NOMO-1 (cell line): ENCODE data around the gene ESPN.
"Not testable (repeated sequence)": the region's sequence is repeated elsewhere in the genome, so short reads cannot be mapped to it uniquely, and the experiment has no call there.

Experiments used
- DNase-seq, 2 experiments: peaks; one replicate each; lab custom pipeline; 2025; ENCODE audit not compliant: unreplicated experiment in 2 of 2; lab: John Stamatoyannopoulos, UW

ESPN gene

GRCh38 chr1:6426972-6427350 lies 2.4 kb downstream of the ESPN start:
- no peak for DNase-seq

- DNase-seq = no peak
Observed at GRCh38 chr1:6427441-6428390, 3.1 kb downstream of the ESPN start.

GRCh38 chr1:6428453-6428852 lies 3.9 kb downstream of the ESPN start:
- not testable (repeated sequence) for DNase-seq

- not testable (repeated sequence) for DNase-seq
Observed at GRCh38 chr1:6429660-6430411, 5.3 kb downstream of the ESPN start.

- DNase-seq = not testable (repeated sequence)
Observed at GRCh38 chr1:6431645-6432579, 7.3 kb downstream of the ESPN start.

- no peak for DNase-seq
Observed at GRCh38 chr1:6434186-6434585, 9.6 kb downstream of the ESPN start.

GRCh38 chr1:6435129-6435528 lies 10.6 kb downstream of the ESPN start:
- DNase-seq = no peak

- DNase-seq = no peak
Observed at GRCh38 chr1:6435547-6435946, 11.0 kb downstream of the ESPN start.

GRCh38 chr1:6436277-6436676 lies 11.7 kb downstream of the ESPN start:
- DNase-seq = not testable (repeated sequence)

GRCh38 chr1:6437012-6437700 lies 12.6 kb downstream of the ESPN start:
- not testable (repeated sequence) for DNase-seq

GRCh38 chr1:6438047-6438525 lies 13.5 kb downstream of the ESPN start:
- DNase-seq = peak in 1 of 2 experiments; percentile 31

GRCh38 chr1:6440198-6441126 lies 15.9 kb downstream of the ESPN start:
- DNase-seq = peak in 1 of 2 experiments; percentile 29

- no peak for DNase-seq
Observed at GRCh38 chr1:6441586-6441985, 17.0 kb downstream of the ESPN start.

- DNase-seq = no peak
Observed at GRCh38 chr1:6443339-6444115, 19.0 kb downstream of the ESPN start.

- DNase-seq = no peak
Observed at GRCh38 chr1:6444377-6444776, 19.8 kb downstream of the ESPN start.

GRCh38 chr1:6445062-6445763 lies 20.6 kb downstream of the ESPN start:
- DNase-seq = no peak

GRCh38 chr1:6445929-6446328 lies 21.4 kb downstream of the ESPN start:
- DNase-seq = not testable (repeated sequence)

- DNase-seq = no peak
Observed at GRCh38 chr1:6446665-6447015, 22.1 kb downstream of the ESPN start.
